Limb (tissue), 2 donors: ENCODE results near the gene DESI1.
"Not testable (repeated sequence)": the region's sequence is repeated elsewhere in the genome, so short reads cannot be mapped to it uniquely, and the experiment has no call there.

Experiments used
- DNase-seq, 2 donors: peaks; one replicate each; pipeline ENCODE4 v3.0.0-alpha.2; 2016; ENCODE audit errors: extremely low spot score in 2 of 2

The DESI1 gene

GRCh38 chr22:41636467-41636866 lies 15.6 kb upstream of the DESI1 start:
- DNase-seq = no peak

- not testable (repeated sequence) for DNase-seq
Measured at GRCh38 chr22:41634610-41635009, 13.8 kb upstream of the DESI1 start.

GRCh38 chr22:41631615-41632014 lies 10.8 kb upstream of the DESI1 start:
- not testable (repeated sequence) for DNase-seq

GRCh38 chr22:41631115-41631514 lies 10.3 kb upstream of the DESI1 start:
- not testable (repeated sequence) for DNase-seq

GRCh38 chr22:41625577-41625976 lies 4.7 kb upstream of the DESI1 start:
- DNase-seq = no peak

GRCh38 chr22:41621911-41622179 lies 1.0 kb upstream of the DESI1 start:
- no peak for DNase-seq

GRCh38 chr22:41621099-41621910 lies 462 bp upstream of the DESI1 start, which contains the start of gene XRCC6:
Gene XRCC6 (plus strand): TSS chr22:41621295. CDS start chr22:41622005, 710 bp downstream.
- DNase-seq = peak; percentile 100

GRCh38 chr22:41619979-41620588 lies 759 bp downstream of the DESI1 start:
- peak in 1 of 2 donors; percentile 52 for DNase-seq

- no peak for DNase-seq
Measured at GRCh38 chr22:41613456-41613855, 7.4 kb downstream of the DESI1 start.

GRCh38 chr22:41612603-41613306 lies 8.1 kb downstream of the DESI1 start:
- DNase-seq = no peak

GRCh38 chr22:41608386-41608785 lies 12.5 kb downstream of the DESI1 start:
- no peak for DNase-seq

- DNase-seq = no peak
Measured at GRCh38 chr22:41603873-41604332, 16.9 kb downstream of the DESI1 start.

- DNase-seq = no peak
Measured at GRCh38 chr22:41600976-41601375, 19.9 kb downstream of the DESI1 start.

- DNase-seq = no peak
Measured at GRCh38 chr22:41598891-41599635, 21.8 kb downstream of the DESI1 start.

GRCh38 chr22:41598081-41598480 lies 22.8 kb downstream of the DESI1 start:
- no peak for DNase-seq

GRCh38 chr22:41597635-41597953 lies 23.2 kb downstream of the DESI1 start:
- DNase-seq = no peak

- peak in 1 of 2 donors; percentile 69 for DNase-seq
Measured at GRCh38 chr22:41596776-41597634, 23.8 kb downstream of the DESI1 start.

GRCh38 chr22:41595703-41596102 lies 25.1 kb downstream of the DESI1 start:
- DNase-seq = no peak

- DNase-seq = not testable (repeated sequence)
Measured at GRCh38 chr22:41593336-41593960, 27.4 kb downstream of the DESI1 start.
